HCT116 (cell line): ENCODE data around the gene ASAH2B. TPM values are rescaled to one million over a fixed set of nuclear protein-coding genes. Genes with fewer than 3 reads are reported as not detected.
"Not testable (repeated sequence)": the region's sequence is repeated elsewhere in the genome, so short reads cannot be mapped to it uniquely, and the experiment has no call there.

Experiments used
- ATAC-seq: fragments of 200-7000 bp; cut with Tn5 transposase; 2 replicates; pipeline ENCODE4 v1.9.1; 2020; ENCODE audit warnings: mild to moderate bottlenecking, moderate library complexity
- BruUV-seq: library from RNA; stranded (reverse); fragments of 400-500 nt; replicated peaks from 2 replicates; lab custom pipeline; 2021; lab: Mats Ljungman, UMichigan
- CTCF ChIA-PET: fragments of 300-600 bp; sonication (Branson Sonifier 250); formaldehyde crosslinking; loops from one replicate; lab custom pipeline; 2021; ENCODE audit warnings: antibody characterized with exemption; lab: Charles Lee
- POLR2A ChIA-PET: fragments of 300-600, 350-600 bp; sonication (Branson Sonifier 250); formaldehyde crosslinking; loops from one replicate; lab custom pipeline; 2021; ENCODE audit warnings: antibody characterized with exemption; lab: Charles Lee
- RAD21 ChIA-PET, 2 experiments: fragments of 300-600 bp; sonication (Branson Sonifier 250); formaldehyde crosslinking; loops; one replicate each; lab custom pipeline; 2023; ENCODE audit warnings: low total read pairs in 2 of 2; ENCODE audit not compliant: uncharacterized antibody in 2 of 2, unreplicated experiment in 2 of 2, low non-redundant PET in 1 of 2; lab: Charles Lee
- DNase-seq: peaks from one replicate; pipeline ENCODE4 v3.0.0-alpha.2; 2010; ENCODE audit warnings: low read depth, low spot score
- H2AFZ ChIP-seq: fragments of 200-600 bp; shearing (Covaris generic), sonication (generic); 2 replicates; pipeline ENCODE4 v1.6.1; 2017; ENCODE audit warnings: low read depth, mixed run types, mixed read lengths, antibody characterized with exemption, low read length; ENCODE audit not compliant: poor library complexity, severe bottlenecking
- H3K27ac ChIP-seq: 2 replicates; pipeline ENCODE4 v1.5.1; 2012; ENCODE audit warnings: low read depth, low read length
- H3K27me3 ChIP-seq: fragments of 200-600 bp; sonication (generic); 2 replicates; pipeline ENCODE4 v1.6.1; 2016; ENCODE audit warnings: mixed run types, low read length, mixed read lengths; ENCODE audit not compliant: insufficient read depth
- H3K36me3 ChIP-seq, 2 experiments: fragments of 200-500 bp in 1 of 2; fragments of 200-600 bp in 1 of 2; sonication (Bioruptor generic) in 1 of 2; sonication (generic) in 1 of 2; 2 replicates each; pipeline versions ENCODE4 v1.5.1 to v1.6.1; 2014 to 2016; ENCODE audit warnings: low read length in 2 of 2, inconsistent platforms in 1 of 2, mixed read lengths in 1 of 2, mixed run types in 1 of 2; ENCODE audit not compliant: insufficient read depth in 2 of 2, control insufficient read depth in 1 of 2
- H3K4me1 ChIP-seq, 2 experiments: fragments of 200-600 bp in 1 of 2; sonication (generic) in 1 of 2; 2 replicates each; pipeline versions ENCODE4 v1.5.1 to v1.6.1; 2012 to 2017; ENCODE audit warnings: low read length in 2 of 2, inconsistent platforms in 1 of 2, mild to moderate bottlenecking in 1 of 2, mixed read lengths in 1 of 2, mixed run types in 1 of 2, moderate library complexity in 1 of 2; ENCODE audit not compliant: insufficient read depth in 2 of 2, control insufficient read depth in 1 of 2
- H3K4me2 ChIP-seq: fragments of 200-600 bp; sonication (generic); 2 replicates; pipeline ENCODE4 v1.6.1; 2017; ENCODE audit warnings: mixed run types, low read length, mixed read lengths
- H3K4me3 ChIP-seq, 2 experiments: fragments of 200-600 bp in 1 of 2; sonication (generic) in 1 of 2; replicated peaks in 1 of 2; 2 replicates each; pipeline ENCODE4 v1.5.1; 2011 to 2016; ENCODE audit warnings: low read length in 2 of 2, control low read depth in 1 of 2, low read depth in 1 of 2, mild to moderate bottlenecking in 1 of 2, mixed read lengths in 1 of 2, mixed run types in 1 of 2
- H3K79me2 ChIP-seq: fragments of 200-600 bp; sonication (generic); 2 replicates; pipeline ENCODE4 v1.6.1; 2017; ENCODE audit warnings: mild to moderate bottlenecking, mixed run types, low read length, moderate library complexity, mixed read lengths; ENCODE audit not compliant: insufficient read depth
- H3K9ac ChIP-seq: fragments of 200-600 bp; sonication (generic); 2 replicates; pipeline ENCODE4 v1.6.1; 2016; ENCODE audit warnings: low read length, mixed read lengths
- H3K9me2 ChIP-seq: fragments of 200-600 bp; sonication (generic), shearing (Covaris generic); 2 replicates; pipeline ENCODE4 v1.6.1; 2017; ENCODE audit warnings: mixed run types, mild to moderate bottlenecking, moderate library complexity; ENCODE audit not compliant: insufficient read depth
- H3K9me3 ChIP-seq, 2 experiments: fragments of 200-500 bp in 1 of 2; fragments of 200-600 bp in 1 of 2; sonication (Bioruptor generic) in 1 of 2; sonication (generic) in 1 of 2; 2 replicates each; pipeline ENCODE4 v1.6.1; 2014 to 2017; ENCODE audit warnings: low read length in 2 of 2, mixed read lengths in 2 of 2, inconsistent platforms in 1 of 2, low read depth in 1 of 2, mild to moderate bottlenecking in 1 of 2, mixed run types in 1 of 2, moderate library complexity in 1 of 2; ENCODE audit not compliant: control insufficient read depth in 1 of 2, insufficient read depth in 1 of 2
- H4K20me1 ChIP-seq: fragments of 200-600 bp; sonication (generic), shearing (Covaris generic); 2 replicates; pipeline ENCODE4 v1.6.1; 2017; ENCODE audit warnings: mixed run types, mild to moderate bottlenecking, moderate library complexity; ENCODE audit not compliant: insufficient read depth
- RAD21 ChIP-seq: IDR thresholded peaks from 2 replicates; pipeline ENCODE4 v1.6.1; 2012; ENCODE audit warnings: low read depth, mild to moderate bottlenecking
- intact Hi-C: fragments of 100-400 bp; cut with micrococcal nuclease; formaldehyde crosslinking; loops from 2 replicates; pipeline ENCODE4 v1.10.0; 2022
- total RNA-seq: library from RNA; stranded (reverse); gene quantifications from one replicate; pipeline ENCODE4 v1.2.1, GENCODE V29; 2021; ENCODE audit not compliant: unreplicated experiment
- TF ChIP-seq, protein P1 (sequence below), 3 experiments: fragments of 200-600 bp in 1 of 3; sonication (generic) in 1 of 3; IDR thresholded peaks in 2 of 3; conservative IDR thresholded peaks in 1 of 3; 2 replicates each; pipeline ENCODE4 v1.5.1; 2012 to 2017; ENCODE audit warnings: low read depth in 2 of 3, low read length in 2 of 3, antibody characterized with exemption in 1 of 3, borderline replicate concordance in 1 of 3, control low read depth in 1 of 3, mild to moderate bottlenecking in 1 of 3, mixed read lengths in 1 of 3, mixed run types in 1 of 3, moderate library complexity in 1 of 3; ENCODE audit not compliant: insufficient read depth in 1 of 3

ASAH2B gene
- total RNA-seq, 1 experiment from 2014 or later = 10.8 TPM

DNA sequence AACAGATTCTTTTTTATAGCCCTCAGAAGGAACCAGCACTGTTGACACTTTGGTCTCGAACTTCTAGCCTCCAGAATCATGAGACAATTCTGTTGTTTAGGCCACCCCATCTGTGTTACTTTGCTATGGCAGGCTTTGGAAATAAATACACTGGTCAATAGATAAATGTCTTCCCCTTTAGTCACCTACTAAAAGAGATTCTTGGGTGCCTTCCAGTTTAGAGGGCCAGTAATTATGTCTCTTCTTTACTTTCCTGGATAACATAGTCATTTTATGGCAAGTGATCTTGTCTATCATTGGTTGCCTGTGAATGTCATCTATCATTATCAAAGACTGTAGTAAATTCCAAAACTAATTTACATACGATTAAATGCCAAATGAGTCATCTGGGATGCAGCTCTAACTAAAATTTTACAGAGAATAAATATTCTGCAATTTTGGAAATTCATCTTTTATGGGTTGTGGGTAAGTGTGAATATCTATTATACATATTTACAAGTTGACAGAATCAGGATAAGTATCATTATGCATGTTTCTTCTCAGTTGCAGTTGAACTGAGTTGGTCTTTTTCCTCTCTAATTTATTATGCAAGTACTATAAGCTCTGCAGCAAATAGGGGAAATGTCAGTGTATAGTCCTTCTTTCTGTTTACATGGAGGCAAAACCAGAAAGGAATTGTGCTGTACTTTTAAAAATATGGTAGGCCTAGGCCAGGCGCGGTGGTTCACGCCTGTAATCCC, 27.2 kb downstream of the ASAH2B start:
- H3K36me3 ChIP-seq, CTCF ChIA-PET, H3K4me1 ChIP-seq, ATAC-seq, H2AFZ ChIP-seq, H4K20me1 ChIP-seq, H3K27me3 ChIP-seq, H3K9me2 ChIP-seq, intact Hi-C loops, H3K4me3 ChIP-seq, H3K79me2 ChIP-seq, H3K4me2 ChIP-seq, BruUV-seq, H3K27ac ChIP-seq, RAD21 ChIA-PET, DNase-seq, H3K9me3 ChIP-seq, H3K9ac ChIP-seq, POLR2A ChIA-PET: not testable (repeated sequence)

DNA sequence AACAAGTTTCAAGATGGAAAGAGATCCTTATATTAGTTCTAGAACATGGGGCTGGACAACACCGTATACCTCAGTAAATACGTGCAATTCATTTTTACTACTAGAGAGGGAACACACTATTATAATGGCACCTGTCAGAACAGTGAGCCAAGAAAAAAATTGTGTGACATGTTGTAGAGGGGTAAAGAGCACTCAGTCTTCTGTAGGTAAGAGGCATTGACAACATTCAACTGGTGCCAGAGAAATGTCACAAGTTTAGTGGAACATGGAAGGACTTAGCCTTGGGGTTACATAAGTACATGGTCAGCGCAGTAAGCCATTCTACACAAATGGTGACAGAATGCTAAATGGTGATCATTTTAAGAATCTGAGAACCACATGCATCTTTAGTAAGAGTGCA, 32.3 kb downstream of the ASAH2B start:
- BruUV-seq, H2AFZ ChIP-seq, H3K36me3 ChIP-seq, H3K9me2 ChIP-seq, H3K4me1 ChIP-seq, H3K9me3 ChIP-seq, RAD21 ChIA-PET, DNase-seq, H3K4me2 ChIP-seq, intact Hi-C loops, H3K79me2 ChIP-seq, ATAC-seq, H3K27ac ChIP-seq, H4K20me1 ChIP-seq, CTCF ChIA-PET, H3K9ac ChIP-seq, H3K4me3 ChIP-seq, H3K27me3 ChIP-seq, POLR2A ChIA-PET: not testable (repeated sequence)

DNA sequence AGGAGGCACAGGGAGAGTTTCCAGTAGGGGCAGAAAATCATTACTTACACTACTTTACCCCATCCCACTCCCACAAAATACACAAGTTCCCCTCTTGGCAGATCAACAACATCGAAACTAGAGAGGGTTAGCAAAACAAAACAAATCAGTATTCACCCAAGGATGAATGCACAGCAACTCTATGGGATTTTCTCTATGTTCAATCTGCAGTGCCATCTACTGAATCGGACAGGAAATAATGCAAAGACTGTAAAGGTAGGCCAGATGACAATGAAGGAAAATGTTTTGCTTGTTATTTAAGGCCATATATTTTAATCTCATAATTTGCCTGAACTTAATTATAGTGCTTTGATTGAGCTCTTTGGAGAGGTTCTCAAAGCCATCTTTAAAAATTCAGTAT, 35.1 kb downstream of the ASAH2B start:
- H3K4me1 ChIP-seq, H2AFZ ChIP-seq, H3K9ac ChIP-seq, BruUV-seq, CTCF ChIA-PET, H3K27ac ChIP-seq, H3K9me3 ChIP-seq, H3K9me2 ChIP-seq, H3K36me3 ChIP-seq, H3K4me3 ChIP-seq, RAD21 ChIA-PET, H3K27me3 ChIP-seq, POLR2A ChIA-PET, H4K20me1 ChIP-seq, intact Hi-C loops, H3K79me2 ChIP-seq, H3K4me2 ChIP-seq, DNase-seq: not testable (repeated sequence)
- peak; percentile 30; the same call in 1 of the 2 replicates for TF ChIP-seq RAD21
- TF ChIP-seq, protein P1, sequence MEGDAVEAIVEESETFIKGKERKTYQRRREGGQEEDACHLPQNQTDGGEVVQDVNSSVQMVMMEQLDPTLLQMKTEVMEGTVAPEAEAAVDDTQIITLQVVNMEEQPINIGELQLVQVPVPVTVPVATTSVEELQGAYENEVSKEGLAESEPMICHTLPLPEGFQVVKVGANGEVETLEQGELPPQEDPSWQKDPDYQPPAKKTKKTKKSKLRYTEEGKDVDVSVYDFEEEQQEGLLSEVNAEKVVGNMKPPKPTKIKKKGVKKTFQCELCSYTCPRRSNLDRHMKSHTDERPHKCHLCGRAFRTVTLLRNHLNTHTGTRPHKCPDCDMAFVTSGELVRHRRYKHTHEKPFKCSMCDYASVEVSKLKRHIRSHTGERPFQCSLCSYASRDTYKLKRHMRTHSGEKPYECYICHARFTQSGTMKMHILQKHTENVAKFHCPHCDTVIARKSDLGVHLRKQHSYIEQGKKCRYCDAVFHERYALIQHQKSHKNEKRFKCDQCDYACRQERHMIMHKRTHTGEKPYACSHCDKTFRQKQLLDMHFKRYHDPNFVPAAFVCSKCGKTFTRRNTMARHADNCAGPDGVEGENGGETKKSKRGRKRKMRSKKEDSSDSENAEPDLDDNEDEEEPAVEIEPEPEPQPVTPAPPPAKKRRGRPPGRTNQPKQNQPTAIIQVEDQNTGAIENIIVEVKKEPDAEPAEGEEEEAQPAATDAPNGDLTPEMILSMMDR (IDR thresholded peaks at IDR 0.05 in 2 of 3, conservative IDR thresholded peaks at IDR 0.05 in 1 of 3; ENCODE audit: borderline replicate concordance in 1 of 3, insufficient read depth in 1 of 3, low read depth in 2 of 3, low read length in 2 of 3) = 0 out of 6 replicates have a peak, but pooled peaks of 1 of the 3 experiments have one; percentile 7
- ATAC-seq = peak; percentile 69; the same call in 1 of the 2 replicates

DNA sequence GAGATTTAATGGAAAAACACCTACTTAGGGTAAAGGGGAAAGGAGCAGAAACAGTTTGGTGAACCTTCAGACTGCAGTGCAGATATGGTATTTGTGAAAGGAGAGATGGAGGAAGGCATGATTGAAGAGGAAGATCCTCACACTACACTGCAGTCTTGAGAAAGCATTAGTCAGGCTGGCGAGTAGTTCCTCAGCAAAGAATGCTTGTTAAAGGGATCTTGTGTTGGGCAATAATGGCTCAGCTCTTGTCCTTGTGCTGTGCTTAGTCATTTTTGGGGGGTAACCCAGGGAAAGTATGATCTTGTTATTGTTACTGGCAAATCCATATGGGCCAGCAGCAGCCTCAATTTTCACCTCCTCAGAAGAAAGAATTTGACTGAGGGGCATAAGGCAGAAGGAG, 40.3 kb downstream of the ASAH2B start:
- H3K36me3 ChIP-seq, H3K4me1 ChIP-seq, H3K27ac ChIP-seq, H2AFZ ChIP-seq, H3K79me2 ChIP-seq, intact Hi-C loops, H3K4me3 ChIP-seq, BruUV-seq, POLR2A ChIA-PET, DNase-seq, ATAC-seq, H3K4me2 ChIP-seq, H3K9me2 ChIP-seq, H3K9me3 ChIP-seq, H3K9ac ChIP-seq, CTCF ChIA-PET, RAD21 ChIA-PET, H3K27me3 ChIP-seq, H4K20me1 ChIP-seq: not testable (repeated sequence)
